NCI-H774 (cell line): ENCODE measurements around the gene ANGPTL8.

ENCODE experiments used
- DNase-seq: peaks from one replicate; lab custom pipeline; 2025; lab: John Stamatoyannopoulos, UW

ANGPTL8 gene, protein sequence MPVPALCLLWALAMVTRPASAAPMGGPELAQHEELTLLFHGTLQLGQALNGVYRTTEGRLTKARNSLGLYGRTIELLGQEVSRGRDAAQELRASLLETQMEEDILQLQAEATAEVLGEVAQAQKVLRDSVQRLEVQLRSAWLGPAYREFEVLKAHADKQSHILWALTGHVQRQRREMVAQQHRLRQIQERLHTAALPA

DNA sequence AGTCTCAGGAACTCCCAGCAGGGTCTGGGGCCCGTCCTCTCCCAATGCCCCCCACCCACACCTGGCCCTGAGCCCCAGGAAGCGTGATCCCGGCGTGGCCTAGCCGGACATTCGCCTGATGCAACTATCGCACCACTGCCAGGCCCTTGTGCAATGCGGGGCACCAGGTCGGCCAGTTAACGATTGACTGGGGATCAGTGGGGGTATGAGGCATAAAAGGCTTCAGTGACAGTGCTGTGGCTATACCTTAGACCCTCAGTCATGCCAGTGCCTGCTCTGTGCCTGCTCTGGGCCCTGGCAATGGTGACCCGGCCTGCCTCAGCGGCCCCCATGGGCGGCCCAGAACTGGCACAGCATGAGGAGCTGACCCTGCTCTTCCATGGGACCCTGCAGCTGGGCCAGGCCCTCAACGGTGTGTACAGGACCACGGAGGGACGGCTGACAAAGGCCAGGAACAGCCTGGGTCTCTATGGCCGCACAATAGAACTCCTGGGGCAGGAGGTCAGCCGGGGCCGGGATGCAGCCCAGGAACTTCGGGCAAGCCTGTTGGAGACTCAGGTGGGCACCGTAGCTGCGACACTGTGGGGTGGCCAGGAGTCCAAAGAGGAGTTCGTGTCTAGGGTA lies at the start of gene ANGPTL8:
Gene ANGPTL8 (plus strand): TSS at position 243 of the 624 bp plus-strand sequence. CDS start 19 bp downstream, at position 262.
- DNase-seq = no peak

DNA sequence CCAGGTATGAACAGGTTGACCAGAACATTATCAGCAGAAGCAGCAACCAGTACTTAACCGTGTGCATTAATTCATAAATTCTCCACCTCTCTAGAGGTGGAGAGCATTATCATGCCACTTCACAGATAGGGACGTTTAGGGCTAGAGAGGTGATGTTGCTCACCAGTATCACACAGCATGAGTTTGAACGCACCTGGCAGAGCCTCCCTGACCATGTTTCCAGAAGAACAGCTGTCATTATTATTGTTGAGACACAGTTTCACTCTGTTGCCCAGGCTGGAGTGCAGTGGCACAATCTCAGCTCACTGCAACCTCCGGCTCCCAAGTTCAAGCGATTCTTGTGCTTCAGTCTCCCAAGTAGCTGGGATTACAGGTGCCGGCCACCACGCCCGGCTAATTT lies 48.9 kb upstream of the ANGPTL8 start:
- DNase-seq = no peak

DNA sequence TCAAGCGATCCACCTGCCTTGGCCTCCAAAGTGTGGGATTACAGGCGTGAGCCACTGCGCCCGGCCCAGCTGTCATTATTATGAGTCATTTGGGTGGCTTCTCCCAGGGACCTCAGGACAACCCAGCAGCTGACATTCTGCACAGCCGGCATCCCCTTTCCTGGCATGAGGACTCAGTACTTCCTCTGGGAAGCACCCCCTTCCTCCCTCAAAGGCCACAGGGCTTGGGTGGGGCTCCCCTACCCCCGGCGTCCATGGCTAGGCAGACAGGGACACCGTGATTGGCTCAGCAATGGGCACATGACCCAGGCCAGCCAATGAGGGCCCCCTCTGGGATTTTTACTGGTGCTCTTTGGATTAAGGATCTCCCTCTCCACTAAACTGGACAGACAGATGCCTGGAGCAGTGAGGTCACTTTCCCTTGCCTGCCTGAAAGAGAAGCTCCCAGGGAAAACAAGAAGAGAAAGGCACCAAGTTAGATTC lies 48.1 kb upstream of the ANGPTL8 start:
- no peak for DNase-seq

DNA sequence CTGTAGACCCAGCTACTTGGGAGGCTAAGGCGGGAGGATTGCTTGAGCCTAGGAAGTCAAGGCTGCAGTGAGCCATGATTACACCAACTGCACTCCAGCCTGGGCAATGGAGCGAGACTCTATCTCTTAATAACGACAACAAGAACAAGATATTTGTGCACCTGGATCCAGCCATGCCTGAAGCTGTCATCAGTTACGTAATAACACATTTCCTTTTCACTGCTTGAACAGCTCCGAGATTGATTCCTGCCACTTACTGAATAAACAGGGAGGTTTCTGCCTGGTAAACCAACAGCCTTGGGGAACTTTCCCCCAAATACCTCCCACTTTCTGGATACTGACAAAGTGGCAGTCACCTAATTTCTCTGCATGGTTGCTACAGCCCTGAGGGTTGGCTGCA lies 47.5 kb upstream of the ANGPTL8 start:
- DNase-seq = no peak

DNA sequence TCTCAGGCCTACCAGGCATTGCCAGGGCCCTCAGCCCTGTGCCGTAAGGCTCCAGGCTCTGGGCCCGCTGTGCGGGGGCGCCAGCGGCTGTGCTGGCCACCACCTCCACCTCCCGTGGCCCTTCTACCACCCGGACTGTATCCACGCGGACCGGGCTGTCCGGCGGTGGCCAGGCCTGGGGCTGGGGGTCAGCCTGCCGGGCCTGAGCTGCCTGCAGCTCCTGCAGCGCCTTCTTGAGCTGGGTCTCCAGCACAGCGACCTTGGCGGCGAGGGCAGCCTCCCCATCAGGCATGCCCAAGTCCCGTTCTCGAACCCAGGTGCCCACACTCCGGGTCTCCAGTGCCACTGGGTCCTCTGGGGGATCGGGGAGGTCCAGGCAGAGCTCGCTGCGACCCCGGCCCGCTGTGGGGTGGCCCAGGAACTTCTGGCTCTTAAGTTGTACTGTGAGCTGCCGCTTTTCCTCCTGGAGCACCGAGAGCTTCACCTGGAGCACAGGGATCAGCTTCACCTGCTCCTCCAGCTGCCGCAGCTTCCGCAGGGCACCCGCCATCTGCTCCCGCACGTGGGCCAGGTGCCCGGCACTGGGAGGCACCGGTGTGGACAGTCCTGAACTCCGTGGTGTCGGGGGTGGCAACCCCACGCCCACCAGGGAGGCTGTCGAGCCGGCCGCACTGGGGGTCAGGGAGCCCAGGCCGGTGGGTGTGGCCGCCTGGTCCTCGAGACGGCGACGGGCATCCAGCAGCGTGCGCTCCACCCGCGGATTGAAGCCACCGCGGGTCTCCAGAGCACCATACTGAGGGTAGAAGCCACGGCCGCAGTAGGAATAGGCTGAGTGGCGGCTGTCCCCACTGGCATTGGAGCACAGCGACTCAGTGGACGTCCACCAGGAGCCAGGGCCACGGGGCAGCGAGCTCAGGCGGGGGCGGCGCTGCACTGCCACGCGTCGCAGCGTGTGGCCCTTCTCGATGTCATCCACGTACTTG lies 46.2 kb upstream of the ANGPTL8 start:
- DNase-seq = no peak

DNA sequence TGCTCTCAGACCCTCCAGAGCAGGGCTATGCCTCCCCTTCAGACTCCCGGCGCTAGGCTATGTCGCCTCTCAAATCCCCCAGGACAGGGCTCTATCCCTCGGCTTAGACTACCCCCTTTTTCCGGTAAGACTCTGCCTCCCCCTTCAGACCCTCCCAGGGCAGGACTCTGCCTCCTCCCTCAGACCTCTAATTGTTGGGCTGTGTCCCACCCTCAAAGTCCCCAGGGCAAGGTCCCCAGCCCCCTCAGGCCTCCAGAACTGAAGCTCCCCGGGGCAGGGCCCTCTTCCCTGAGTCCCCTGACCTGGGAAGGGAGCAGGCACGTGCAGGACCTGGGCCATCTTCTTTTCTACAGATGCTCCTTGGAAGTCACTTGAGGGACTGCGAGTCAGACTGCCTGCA lies 45.2 kb upstream of the ANGPTL8 start:
- no peak for DNase-seq

DNA sequence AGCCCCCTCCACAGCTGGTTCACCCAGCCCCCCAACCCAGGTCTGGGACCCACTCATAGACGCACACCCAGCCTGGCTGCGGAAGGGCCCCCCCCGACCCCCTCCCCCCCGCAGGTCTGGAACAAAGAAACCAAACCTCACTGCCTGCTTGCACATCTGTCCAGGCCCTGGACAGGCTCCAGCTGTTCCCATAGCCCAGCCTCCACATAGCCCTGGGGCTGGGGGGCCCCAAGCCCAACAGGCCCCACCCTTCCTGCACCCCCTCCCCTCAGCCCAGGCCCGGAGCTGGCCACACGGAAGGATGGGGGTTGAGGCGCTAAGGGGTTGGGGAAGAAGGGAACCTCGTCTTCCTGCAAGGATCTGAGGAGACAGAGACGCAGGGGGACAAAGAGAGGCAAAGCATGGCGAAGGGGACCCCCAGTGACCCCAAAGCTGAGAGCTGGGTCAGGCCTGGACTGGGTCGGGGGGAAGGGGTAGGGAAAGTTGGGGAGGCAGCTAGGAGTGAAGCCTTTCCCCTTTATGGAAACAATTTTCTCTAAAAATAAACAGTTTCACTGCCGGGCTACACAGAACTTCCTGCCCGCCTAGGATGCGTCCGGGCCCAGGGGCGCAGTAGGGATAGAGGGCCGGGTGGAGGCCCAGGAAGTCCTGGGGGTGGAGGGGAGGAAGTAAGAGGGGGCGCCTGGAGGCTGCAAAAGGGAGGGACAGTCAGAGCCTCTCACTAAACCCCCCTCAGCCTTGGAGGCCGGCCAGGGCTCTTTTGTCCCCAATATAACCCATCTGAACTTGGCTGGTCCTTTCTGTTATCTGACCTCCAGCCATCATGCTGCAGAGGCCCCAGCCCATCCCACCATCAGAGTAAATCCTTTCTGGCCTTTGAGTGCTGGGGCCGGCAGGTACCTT lies 44.5 kb upstream of the ANGPTL8 start:
- DNase-seq = no peak

DNA sequence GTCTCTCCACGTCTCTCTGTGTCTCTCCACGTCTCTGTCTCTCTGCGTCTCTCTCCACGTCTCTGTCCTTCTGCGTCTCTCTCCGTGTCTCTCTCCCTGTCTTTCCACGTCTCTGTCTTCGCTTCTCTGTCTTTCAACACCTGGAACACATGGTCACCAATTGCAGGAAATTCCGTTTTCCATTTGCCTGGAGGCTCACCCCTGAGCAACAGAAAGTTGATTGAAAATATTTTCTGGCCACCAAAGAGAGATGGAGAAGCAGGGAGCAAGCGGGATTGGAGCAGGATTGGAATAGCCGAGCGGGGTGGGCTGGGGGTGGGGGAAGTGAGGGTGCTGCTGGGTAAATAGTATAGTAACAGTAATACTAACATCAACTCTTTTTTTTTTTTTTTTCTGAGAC lies 43.7 kb upstream of the ANGPTL8 start:
- no peak for DNase-seq

DNA sequence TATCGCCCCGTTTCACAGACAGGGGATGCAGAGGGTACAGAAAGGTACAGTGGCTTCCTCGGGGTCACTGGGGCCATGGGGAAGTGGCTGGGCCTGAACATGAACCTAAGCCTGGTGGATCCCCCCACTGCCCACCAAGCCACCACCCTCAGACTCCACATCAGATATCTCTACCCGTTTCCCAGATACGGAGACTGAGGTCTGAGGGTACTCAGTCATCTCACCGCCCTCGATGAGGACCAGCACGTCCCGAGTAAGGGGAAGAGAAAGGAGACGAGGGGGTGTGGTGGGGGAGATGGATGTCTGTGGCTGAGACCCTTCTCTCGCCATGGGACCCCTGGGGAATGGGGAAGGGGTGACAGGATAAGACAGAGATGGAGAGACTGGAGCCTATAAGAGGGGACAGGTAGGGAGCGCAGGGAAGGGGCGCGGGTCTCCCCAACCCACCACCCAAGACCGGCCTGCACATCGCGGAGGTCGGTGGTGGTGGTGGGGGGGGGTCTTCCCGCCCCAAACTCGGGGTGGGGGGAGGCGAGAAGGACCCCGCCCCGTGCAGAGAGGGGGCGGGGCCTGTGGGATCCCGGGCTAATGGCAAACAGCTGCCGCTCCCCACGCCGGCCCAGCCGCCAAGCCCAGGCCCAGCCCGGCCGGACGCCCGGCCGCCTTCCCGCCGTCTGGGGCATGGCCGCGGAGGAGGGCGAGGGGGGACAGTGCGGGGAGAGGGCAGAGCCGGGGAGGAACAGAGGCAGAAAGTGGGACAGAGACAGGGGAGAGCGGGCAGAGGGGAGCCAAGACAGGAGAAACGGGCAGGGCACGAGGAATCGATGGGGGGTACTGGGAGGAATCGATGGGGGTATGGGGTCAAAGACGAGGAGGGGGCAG lies 42.8 kb upstream of the ANGPTL8 start:
- DNase-seq = no peak

DNA sequence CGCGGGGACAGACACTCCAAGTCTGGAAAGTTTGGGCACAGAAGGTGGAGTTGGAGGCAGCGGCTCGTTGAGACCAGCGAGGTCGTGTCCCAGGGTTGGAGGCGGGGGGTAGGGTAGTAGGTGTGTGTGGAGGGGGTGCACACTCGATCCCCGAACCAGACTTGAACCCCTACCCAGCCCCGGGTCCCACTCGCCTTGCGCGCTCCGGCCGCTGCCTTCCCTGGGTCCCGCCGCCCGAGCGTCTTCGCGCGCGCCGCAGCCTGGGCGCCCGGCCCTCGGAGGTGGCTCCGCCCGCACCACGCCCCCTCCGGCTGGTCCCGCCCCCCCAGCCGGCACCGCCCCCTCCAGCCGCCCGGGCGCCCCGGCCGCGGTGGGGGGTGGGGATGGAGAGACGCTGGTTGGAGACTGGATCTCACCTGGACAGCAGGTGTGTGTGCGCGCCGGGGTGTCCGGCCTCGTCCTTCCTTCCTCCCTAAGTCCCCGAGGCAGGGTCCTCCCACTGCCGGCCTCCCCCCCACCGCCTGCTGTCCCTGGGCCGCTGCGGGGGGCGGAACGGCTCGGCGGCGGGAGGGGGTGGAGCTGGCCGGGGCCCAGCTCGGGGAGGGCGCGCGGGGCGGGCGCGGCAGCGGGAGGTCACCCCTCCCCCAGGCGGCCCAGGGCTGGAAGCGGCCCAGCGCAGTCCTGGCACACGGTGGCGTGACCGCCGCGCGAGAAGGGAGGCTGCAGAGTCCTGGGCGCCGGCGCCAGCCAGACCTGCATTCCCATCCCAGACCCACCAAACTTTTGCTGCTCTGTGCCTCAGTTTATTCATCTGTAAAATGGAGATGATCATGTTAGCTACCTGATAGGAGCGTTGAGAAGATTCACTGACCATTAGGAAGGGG lies 41.9 kb upstream of the ANGPTL8 start, which contains the start of gene KANK2:
Gene KANK2 (minus strand): TSS at position 255 of the 884 bp plus-strand sequence. CDS start 3,034 bp downstream, outside the sequence.
- peak; percentile 85 for DNase-seq

DNA sequence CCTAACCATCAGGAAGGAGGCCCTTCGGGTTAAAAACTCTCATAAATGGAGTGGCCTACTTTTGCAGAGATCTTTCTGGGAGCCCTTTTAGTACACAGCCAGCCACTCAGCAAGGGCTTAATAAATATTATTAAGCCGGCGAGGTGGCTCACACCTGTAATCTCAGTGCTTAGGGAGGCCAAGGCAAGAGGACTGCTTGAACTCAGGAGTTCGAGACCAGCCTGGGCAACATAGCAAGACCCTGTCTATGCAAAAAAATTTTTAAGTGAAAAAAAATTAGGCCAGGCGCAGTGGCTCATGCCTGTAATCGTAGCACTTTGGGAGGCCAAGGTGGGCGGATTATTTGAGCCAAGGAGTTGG lies 41.3 kb upstream of the ANGPTL8 start:
- no peak for DNase-seq

DNA sequence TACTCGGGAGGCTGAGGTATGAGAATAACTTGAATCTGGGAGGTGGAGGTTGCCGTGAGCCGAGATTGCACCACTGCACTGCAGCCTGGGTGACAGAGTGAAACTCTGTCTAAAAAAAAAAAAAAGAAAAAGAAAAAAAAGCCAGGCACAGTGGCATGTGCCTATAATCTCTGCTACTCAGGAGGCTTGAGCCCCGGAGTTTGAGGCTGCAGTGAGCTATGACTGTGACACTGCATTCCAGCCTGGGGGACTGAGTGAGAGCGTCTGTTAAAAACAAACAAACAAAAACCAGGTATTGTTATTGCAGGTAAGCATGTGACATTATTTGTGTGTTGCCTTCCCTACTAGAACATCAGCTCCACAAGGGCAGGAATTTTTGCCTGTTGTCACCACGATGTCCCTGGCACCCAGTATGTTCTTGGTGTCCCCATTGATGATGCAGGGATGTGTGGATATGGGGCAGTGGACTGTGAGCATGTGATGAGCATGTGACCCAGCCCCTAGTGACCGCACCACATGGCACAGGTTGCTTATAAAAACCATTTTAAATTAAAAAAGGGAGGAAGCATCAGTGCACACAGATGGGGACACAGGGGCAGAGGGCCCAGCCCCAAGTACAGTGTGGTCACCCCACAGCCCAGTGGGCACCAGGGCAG lies 40.5 kb upstream of the ANGPTL8 start:
- no peak for DNase-seq

DNA sequence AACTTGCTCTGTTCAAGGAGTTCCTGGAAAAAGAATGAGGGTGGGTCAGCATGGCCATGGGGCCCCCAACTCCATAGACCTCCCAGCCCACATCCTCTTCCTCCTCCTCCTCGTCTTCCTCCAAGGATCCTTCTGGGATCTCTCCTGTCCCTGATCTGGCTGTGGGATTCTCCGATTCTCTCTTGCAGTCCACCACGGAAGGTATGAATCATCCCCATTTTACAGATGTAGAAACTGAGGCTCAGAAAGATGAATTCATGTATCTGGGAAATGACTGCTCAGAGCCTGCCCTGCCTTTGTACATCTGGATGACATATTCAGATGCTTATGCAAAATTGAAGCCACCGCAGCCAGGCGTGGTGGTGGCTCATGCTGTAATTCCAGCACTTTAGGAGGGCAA lies 39.9 kb upstream of the ANGPTL8 start:
- no peak for DNase-seq

DNA sequence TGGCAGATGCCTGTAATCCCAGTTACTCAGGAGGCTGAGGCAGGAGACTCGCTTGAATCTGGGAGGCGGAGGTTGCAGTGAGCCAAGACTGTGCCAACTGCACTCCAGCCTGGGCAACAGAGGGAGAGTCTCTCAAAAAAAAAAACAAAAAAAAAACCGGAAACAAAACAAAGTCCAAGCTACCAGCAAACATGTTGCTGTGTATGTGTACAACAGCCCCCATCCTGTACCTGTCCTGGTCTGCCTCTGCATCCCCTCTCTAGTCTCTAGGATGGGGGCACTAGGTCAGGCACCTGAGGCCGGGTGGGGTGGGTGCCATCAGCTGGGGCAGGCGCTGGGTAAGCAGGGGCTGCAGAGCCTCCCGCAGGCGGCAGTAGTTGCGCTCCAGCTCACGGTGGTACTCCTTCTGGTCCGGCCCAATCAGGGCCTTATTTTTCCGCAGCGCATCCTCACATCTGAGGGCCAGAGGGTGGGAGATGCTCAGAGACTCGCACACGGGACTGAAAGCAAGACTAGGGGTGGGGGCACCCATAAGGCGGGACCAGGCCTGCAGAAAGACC lies 39.3 kb upstream of the ANGPTL8 start:
- no peak for DNase-seq

DNA sequence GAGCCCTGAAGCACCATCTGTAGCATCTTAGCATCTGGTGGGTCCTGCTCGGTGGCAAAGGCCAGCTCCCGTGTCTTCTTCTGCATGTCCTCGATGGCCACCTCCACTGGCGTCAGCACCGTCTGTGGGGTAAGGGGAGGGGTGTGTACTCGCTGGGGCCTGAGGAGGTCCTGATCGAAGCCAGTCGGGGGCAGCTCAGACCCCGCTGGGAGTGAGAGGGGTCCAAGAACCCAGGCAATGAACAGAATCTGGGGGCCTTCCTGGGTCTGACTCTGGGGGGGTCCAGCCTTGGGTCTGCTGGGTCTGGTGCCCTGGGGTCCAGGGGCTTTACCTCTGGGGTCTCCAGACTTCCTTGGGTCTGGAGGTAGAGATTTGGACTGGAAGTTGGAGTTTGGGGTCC lies 38.5 kb upstream of the ANGPTL8 start:
- no peak for DNase-seq

DNA sequence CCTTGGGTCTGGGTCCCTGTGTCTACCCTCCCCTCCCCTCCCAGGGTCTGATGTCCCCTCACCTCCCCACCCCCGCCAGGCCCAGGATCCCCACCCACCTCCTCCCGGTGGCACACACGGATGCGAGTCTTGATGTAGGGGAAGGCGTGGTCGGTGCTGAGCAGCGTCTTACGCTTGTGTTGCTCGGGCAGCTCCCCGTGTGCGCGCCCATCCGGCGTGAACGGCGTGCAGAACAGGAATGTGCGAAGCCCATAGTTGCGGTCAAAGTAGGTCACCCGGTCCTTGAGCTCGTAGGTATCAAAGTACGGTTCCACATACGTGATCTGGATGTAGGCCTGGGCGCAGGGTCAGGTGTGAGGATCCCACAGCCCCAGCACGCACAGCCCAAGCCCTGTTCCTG lies 37.6 kb upstream of the ANGPTL8 start:
- DNase-seq = no peak

DNA sequence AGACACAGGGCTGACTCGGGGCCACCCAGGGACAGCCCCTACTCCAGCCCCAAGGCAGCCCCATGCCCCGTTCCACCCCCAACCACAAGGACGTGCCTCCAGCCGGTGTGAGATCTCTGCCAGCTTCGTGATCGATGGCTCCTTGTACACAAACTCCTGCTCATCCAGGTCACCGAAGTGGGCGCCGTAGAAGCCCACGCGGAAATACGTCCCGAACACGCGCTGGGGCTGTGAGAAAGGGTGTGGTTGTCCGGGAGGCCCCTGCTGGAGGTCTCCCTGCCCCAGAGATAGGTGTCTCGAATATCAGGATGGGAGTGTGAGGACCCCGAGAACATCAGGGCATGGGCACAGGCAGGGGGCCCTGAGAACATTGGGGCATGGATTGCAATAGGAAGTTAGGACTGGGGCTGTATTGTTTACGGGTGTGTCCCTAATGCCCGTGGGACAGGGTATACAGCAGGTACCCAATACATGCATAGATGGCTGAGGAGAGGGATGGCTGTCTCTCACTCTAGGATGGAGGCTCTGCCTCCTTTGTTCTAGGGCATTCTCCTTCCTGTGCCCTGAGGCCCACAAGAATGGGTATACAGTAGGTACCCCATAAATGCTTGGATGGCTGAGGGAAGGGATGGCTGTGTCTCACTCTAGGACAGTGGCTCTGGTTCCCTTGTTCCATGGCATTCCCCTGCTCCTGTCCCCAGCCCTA lies 36.8 kb upstream of the ANGPTL8 start:
- DNase-seq = no peak
